Measurements from ENCODE around the gene UPF3A. TPM values are rescaled to one million over a fixed set of nuclear protein-coding genes. Genes with fewer than 3 reads are reported as not detected.
"Not testable (repeated sequence)": the region's sequence is repeated elsewhere in the genome, so short reads cannot be mapped to it uniquely, and the experiment has no call there.

Gene UPF3A
- polyA plus RNA-seq, 1 donor: 97.3 TPM

- DNase-seq (ENCODE audit: low read depth): not testable (repeated sequence)
Observed at GRCh38 chr13:114333881-114334280, 52.5 kb downstream of the UPF3A start.

- no peak for DNase-seq (ENCODE audit: low read depth)
Observed at GRCh38 chr13:114334305-114335053, 53.1 kb downstream of the UPF3A start.

GRCh38 chr13:114336457-114336856, 55.1 kb downstream of the UPF3A start:
- DNase-seq (ENCODE audit: low read depth): not testable (repeated sequence)

GRCh38 chr13:114338959-114339358, 57.6 kb downstream of the UPF3A start:
- DNase-seq (ENCODE audit: low read depth): no peak

- DNase-seq (ENCODE audit: low read depth): no peak
Observed at GRCh38 chr13:114339857-114340534, 58.6 kb downstream of the UPF3A start.

- peak; percentile 8 for DNase-seq (ENCODE audit: low read depth)
Observed at GRCh38 chr13:114341003-114341777, 59.8 kb downstream of the UPF3A start.

GRCh38 chr13:114347256-114347655, 65.9 kb downstream of the UPF3A start:
- DNase-seq (ENCODE audit: low read depth): not testable (repeated sequence)

- DNase-seq (ENCODE audit: low read depth): not testable (repeated sequence)
Observed at GRCh38 chr13:114352763-114353162, 71.4 kb downstream of the UPF3A start.

- not testable (repeated sequence) for DNase-seq (ENCODE audit: low read depth)
Observed at GRCh38 chr13:114353382-114353781, 72.0 kb downstream of the UPF3A start.

Other genes with a start within 250 kb of the UPF3A start
- 19.6 TPM for gene RASA3, start 149.0 kb upstream of the UPF3A start, polyA plus RNA-seq (ENCODE audit: insufficient read length)
- gene CFAP97D2, start 102.3 kb upstream of the UPF3A start, polyA plus RNA-seq (ENCODE audit: insufficient read length): not detected
- 71.0 TPM for gene CDC16, start 46.7 kb upstream of the UPF3A start, polyA plus RNA-seq (ENCODE audit: insufficient read length)
- gene CHAMP1, start 32.9 kb downstream of the UPF3A start, polyA plus RNA-seq (ENCODE audit: insufficient read length): 12.2 TPM